GM12873 (cell line): ENCODE data around the gene MACROD1.

Experiments
- TF ChIP-seq, protein P1 (sequence below): IDR thresholded peaks from 2 replicates; pipeline ENCODE4 v1.5.1; 2012; ENCODE audit warnings: low read depth, mild to moderate bottlenecking, moderate library complexity, low read length, control low read depth; ENCODE audit not compliant: insufficient read depth; ENCODE audit errors: missing control alignments

MACROD1 gene

GRCh38 chr11:63997104-63997700, 168.7 kb downstream of the MACROD1 start:
- TF ChIP-seq, protein P1, sequence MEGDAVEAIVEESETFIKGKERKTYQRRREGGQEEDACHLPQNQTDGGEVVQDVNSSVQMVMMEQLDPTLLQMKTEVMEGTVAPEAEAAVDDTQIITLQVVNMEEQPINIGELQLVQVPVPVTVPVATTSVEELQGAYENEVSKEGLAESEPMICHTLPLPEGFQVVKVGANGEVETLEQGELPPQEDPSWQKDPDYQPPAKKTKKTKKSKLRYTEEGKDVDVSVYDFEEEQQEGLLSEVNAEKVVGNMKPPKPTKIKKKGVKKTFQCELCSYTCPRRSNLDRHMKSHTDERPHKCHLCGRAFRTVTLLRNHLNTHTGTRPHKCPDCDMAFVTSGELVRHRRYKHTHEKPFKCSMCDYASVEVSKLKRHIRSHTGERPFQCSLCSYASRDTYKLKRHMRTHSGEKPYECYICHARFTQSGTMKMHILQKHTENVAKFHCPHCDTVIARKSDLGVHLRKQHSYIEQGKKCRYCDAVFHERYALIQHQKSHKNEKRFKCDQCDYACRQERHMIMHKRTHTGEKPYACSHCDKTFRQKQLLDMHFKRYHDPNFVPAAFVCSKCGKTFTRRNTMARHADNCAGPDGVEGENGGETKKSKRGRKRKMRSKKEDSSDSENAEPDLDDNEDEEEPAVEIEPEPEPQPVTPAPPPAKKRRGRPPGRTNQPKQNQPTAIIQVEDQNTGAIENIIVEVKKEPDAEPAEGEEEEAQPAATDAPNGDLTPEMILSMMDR: no peak

DNA sequence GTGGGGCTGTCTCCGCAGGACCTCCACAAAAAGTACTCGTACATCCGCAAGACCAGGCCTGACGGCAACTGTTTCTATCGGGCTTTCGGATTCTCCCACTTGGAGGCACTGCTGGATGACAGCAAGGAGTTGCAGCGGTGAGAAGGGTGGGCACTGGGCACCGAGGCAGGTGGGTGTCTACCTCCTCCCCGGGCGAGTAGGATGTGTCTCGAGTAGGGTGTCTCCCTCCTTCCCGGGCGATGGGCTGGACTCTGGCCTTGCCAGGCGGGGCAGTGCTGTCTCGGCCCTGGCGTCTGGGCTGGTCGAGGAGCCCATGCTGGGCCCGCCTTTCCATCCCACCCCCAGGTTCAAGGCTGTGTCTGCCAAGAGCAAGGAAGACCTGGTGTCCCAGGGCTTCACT, 169.4 kb downstream of the MACROD1 start:
- TF ChIP-seq, protein P1: no peak

GRCh38 chr11:63993993-63994392, 171.9 kb downstream of the MACROD1 start:
- TF ChIP-seq, protein P1: no peak

DNA sequence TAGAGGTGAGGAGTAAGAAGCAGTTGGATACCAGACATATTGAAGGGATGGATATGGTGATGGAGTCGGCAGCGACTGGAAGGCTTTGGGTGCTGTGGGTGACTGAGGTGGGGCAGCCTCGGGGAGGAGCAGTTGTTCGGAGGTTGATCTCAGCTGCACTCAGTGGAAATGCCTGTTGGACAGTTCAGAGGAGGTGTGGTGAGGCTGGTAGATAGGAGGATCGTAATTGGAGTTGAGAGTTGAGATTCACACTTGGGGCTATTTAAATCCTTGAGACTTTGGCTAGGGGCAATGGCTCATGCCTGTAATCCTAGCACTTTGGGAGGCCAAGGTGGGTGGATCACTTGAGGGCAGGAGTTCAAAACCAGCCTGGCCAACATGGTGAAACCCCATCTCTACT, 172.8 kb downstream of the MACROD1 start:
- TF ChIP-seq, protein P1: no peak

DNA sequence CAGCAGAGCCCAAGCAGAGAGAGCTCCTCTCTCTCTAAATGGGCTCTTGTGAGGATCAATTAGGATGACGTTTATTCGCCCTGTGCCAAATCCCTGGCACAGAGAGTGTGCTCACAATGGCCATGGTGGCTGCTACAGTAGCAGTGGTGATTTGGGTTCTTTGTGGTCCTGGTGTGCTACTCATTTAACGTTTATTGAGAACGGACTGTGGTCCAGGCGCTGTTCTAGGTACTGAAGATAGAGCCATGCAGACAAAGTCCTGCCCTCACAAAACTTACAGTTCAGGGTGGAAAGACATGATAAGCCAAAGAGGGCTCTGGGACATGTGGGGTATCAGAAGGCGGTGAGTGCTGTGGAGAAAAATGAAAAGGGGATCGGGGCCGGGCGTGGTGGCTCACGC, 174.4 kb downstream of the MACROD1 start:
- TF ChIP-seq, protein P1: no peak

- TF ChIP-seq, protein P1: no peak
Observed at GRCh38 chr11:63986932-63987513, 178.9 kb downstream of the MACROD1 start.

DNA sequence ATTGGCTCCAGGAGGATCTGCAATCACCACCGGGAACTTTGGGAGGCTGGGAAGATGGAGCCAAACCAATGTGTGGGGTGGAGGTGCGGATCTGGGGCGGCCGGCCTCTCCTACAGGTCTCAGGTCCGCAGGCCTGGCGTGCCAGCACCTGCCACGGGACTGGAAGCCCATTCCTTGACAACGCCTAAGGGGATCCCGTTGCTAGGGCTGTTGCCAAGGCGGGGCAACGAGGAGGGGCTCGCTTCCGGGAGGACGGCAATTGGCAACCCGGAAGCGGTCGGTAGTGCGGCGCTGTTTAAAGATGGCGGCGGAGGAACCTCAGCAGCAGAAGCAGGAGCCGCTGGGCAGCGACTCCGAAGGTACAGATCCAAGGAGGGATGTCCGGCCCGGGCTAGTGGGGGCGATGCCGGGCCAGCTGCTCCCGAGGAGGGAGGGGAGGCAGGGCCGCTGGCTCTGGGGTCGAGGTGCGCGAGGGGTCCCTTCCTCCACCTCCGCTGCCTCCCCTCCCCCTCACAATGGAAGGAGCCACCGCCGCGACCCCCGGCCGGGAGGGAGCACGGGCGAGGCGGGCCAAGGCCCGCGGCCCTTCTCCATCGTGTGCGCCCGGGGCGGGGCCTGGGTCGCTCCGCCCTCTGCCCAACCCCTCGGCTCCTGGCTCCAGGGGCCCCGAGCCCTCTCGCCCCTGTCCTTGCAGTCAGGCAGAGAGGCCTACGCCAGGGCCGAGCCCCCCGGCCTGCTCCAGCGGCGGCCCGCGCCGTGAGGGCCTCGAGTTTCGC, 179.6 kb downstream of the MACROD1 start, which contains the start of gene OTUB1:
Gene OTUB1 (plus strand): TSS at position 283 of the 776 bp plus-strand sequence. CDS start 19 bp downstream, at position 302.
- TF ChIP-seq, protein P1: no peak
